Thyroid gland (tissue), 4 donors: ENCODE measurements around the gene SUN1.
"Not testable (repeated sequence)": the region's sequence is repeated elsewhere in the genome, so short reads cannot be mapped to it uniquely, and the experiment has no call there.

Experiments
- CTCF ChIP-seq, 6 experiments: fragments of 200-600 bp in 3 of 6; fragments of 450-650 bp in 3 of 6; sonication (generic) in 3 of 6; IDR thresholded peaks; one replicate each; pipeline ENCODE4 v1.5.1; 2016 to 2019; ENCODE audit warnings: antibody characterized with exemption in 6 of 6, mild to moderate bottlenecking in 2 of 6, inconsistent platforms in 1 of 6, moderate library complexity in 1 of 6
- POLR2A ChIP-seq, 2 donors: fragments of 450-650 bp; IDR thresholded peaks; one replicate each; pipeline ENCODE4 v1.6.1; 2017; ENCODE audit warnings: antibody characterized with exemption in 2 of 2, mild to moderate bottlenecking in 2 of 2, moderate library complexity in 1 of 2

GRCh38 chr7:803796-804195 lies 28.5 kb upstream of the SUN1 start:
- not testable (repeated sequence) for TF ChIP-seq CTCF, POLR2A (IDR thresholded peaks at IDR 0.05)
